Mesodermal cell (in vitro differentiated cells): Measurements from ENCODE around the gene CHMP4A.
"Not testable (repeated sequence)": the region's sequence is repeated elsewhere in the genome, so short reads cannot be mapped to it uniquely, and the experiment has no call there.

ENCODE experiments used
- H3K27ac ChIP-seq: 2 replicates; pipeline ENCODE4 v1.7.0; 2013; ENCODE audit warnings: mild to moderate bottlenecking, low read depth, low read length, moderate library complexity; ENCODE audit not compliant: severe bottlenecking
- H3K36me3 ChIP-seq: 2 replicates; pipeline ENCODE4 v1.7.1; 2013; ENCODE audit warnings: mild to moderate bottlenecking, low read length, moderate library complexity; ENCODE audit not compliant: control insufficient read depth, insufficient read depth
- H3K4me1 ChIP-seq: one replicate; pipeline ENCODE4 v1.7.1; 2013; ENCODE audit warnings: mild to moderate bottlenecking, low read length; ENCODE audit not compliant: insufficient read depth, control insufficient read depth, poor library complexity, severe bottlenecking
- H3K4me3 ChIP-seq: 2 replicates; pipeline ENCODE4 v1.7.0; 2013; ENCODE audit warnings: low read length, control low read depth, mild to moderate bottlenecking; ENCODE audit not compliant: insufficient read depth, poor library complexity, severe bottlenecking; ENCODE audit errors: extremely low read depth
- H3K9me3 ChIP-seq: 2 replicates; pipeline ENCODE4 v1.7.1; 2013; ENCODE audit warnings: mild to moderate bottlenecking, low read length, moderate library complexity; ENCODE audit not compliant: control insufficient read depth
- WGBS, 2 experiments: methylation state at CpG; one replicate each; pipeline ENCODE4 v1.1.5; 2013; ENCODE audit warnings: missing lambda C conversion rate in 2 of 2; ENCODE audit not compliant: insufficient coverage in 2 of 2; 5-methylcytosine and 5-hydroxymethylcytosine counted together

CHMP4A gene

GRCh38 chr14:24219080-24219479, 5.8 kb upstream of the CHMP4A start:
- H3K4me1 ChIP-seq = no peaks in the 10 kb centered on the region
- no peaks in the 10 kb centered on the region for H3K9me3 ChIP-seq
- WGBS, 2 experiments = 100% methylated on average over 1 of the region's 4 CpGs; no CpG with 5 or more reads in 1 of the 2 experiments
- no peak overlapping the region for H3K4me3 ChIP-seq
- peaks cover 19% of the 10 kb centered on the region for H3K36me3 ChIP-seq
- H3K27ac ChIP-seq = no peak overlapping the region

DNA sequence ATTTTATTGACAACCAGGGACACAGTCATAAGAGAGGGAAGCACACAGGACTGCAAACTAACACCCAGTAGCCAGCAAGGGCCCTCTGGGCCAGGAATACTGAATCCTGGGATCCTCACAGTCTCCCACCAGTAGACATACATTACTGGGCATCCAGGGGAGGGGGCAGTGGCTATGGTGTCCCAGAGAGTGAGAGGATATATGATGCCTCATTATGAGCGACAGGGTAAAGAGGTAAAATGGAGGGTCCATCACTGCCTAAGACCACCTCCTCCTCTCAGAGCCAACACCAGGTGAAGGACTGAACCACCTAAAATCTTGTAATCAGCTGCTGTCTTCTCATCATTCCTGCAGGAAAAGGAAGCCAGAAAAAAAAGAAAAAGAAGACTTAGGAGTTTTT, 3.6 kb upstream of the CHMP4A start:
- not testable (repeated sequence) for H3K4me1 ChIP-seq, H3K9me3 ChIP-seq, H3K4me3 ChIP-seq, H3K27ac ChIP-seq
- H3K36me3 ChIP-seq = peaks cover 24% of the 10 kb centered on the region
- WGBS, 2 experiments = no CpG with 5 or more reads among the region's 1 CpG

- H3K4me1 ChIP-seq = peaks cover 3% of the 10 kb centered on the region
- H3K36me3 ChIP-seq = peaks cover 27% of the 10 kb centered on the region
- WGBS, 2 experiments = 90 to 100% methylated on average over 1 of the region's 2 CpGs
- H3K27ac ChIP-seq = no peak overlapping the region
- no peaks in the 10 kb centered on the region for H3K9me3 ChIP-seq
- peak overlapping the region; percentile 69 for H3K4me3 ChIP-seq
Observed at GRCh38 chr14:24216345-24216699, 3.0 kb upstream of the CHMP4A start.

DNA sequence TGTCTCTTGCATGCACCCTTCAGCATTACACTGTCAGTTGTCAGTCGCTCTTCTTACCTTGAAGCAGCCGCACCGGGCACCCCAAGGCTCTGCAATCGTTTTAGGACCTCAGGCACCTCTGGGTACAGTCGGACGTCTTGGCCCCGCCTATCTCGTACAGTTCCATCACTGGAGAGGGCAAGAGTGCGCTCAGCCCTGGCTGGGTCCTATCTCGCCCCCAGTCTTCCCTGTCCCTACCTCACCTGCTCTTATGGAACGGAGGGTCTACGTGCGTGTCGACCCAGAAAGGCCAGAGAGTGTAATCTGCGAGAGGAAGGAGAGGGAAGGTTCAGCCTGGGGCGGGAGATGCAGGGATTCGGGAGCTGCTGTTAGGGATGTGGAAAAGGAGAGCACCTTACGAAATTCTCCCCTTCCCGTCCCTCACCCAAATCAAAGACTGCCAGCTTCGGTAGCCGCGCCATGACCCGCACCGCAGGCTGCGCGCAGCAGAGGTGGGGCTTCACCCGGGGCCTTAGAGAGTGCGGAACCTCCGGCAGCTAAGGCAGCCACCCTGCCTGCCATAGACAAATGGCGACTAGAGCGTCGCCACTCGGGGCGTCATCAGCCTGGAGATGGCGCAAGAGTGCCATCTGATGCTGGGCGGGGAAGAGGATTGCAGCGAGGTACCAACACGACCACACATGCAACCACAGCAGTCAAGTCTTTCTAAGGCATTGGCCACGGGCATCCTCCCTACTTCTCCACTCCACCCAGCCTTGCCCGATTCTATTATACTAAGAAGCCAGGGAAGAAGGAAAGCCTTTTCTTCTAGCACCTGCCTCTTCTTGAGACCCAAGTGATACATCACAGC, 2.4 kb upstream of the CHMP4A start, which contains the start of gene MDP1:
Gene MDP1, minus strand, starts transcription at position 572 of the 850 bp plus-strand sequence. Its CDS starts 111 bp downstream, at position 461.
- Histone ChIP-seq H3K36me3 (peaks cover 33% of the 10 kb centered on the region), H3K27ac (peak within 1 kb of the TSS; percentile 5), H3K4me3 (peak within 1 kb of the TSS; percentile 69), H3K4me1 (peaks cover 3% of the 10 kb centered on the region), H3K9me3 (no peaks in the 10 kb centered on the region)
- WGBS, 2 experiments = 2 to 3% methylated on average over 21 to 22 of the region's 40 CpGs

DNA sequence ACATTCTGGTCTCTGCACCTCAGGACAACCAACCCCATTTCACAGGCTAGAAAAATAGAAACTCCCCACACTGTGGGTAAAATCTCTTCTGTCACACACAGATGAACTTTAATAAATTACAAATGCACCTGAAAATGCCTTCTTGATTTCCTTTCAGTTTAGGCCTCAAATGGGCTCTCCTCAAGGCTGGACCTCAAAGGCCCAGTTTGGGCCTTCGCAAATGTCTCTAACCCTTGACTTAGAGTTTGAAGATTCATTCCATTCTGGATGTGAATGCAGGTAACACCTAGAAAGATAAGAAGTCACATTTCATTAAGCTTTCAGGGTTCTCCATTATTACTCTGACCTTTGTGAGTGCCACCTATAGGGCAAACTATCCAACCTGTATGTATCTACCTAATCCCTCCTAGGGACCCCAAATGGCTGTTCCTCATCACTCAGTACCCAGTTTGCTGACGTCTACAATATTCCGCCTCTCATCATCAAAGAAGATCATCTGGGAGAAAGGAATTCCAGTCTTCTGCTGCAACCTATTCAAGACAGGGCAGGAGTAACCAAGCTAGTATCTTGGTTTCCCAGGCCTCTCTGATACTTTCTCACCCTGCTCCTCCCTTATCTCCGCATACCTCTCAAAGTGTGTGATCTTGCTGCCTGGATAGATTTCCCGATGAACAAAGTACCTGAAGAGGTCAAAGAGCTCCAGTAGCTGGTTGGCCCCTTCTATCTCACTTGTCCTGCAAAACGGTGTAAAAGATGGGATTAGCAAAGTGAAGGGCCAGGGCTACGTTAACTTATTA, 776 bp upstream of the CHMP4A start:
- 91 to 98% methylated on average over 6 to 7 of the region's 7 CpGs for WGBS, 2 experiments
- Histone ChIP-seq H3K27ac (peak overlapping the region; percentile 96), H3K4me1 (peaks cover 3% of the 10 kb centered on the region)

DNA sequence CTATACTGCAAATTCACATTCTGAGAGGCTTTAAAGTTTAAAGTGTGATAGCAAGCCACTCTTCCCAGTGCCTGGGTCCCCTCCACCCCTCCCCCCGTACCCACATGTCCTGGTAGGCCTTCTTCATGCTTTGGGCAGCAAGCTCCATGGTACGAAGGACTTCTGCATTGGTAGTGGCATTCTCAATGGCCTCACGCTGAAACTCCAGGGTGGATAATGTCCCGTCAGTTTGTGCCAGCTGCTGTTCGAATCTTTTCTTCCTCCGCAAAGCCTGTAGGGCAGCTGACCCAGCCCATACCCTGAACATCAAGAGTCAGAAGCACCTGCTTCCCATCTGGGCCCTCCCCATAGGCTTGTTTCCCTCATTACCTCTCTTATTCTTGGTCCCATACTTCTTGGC, 2.0 kb downstream of the CHMP4A start:
- peaks cover 57% of the 10 kb centered on the region for H3K36me3 ChIP-seq
- peaks cover 3% of the 10 kb centered on the region for H3K4me1 ChIP-seq
- no peak overlapping the region for H3K4me3 ChIP-seq
- no peak overlapping the region for H3K27ac ChIP-seq
- WGBS, 2 experiments = 96 to 97% methylated on average over 5 to 6 of the region's 6 CpGs
- no peaks in the 10 kb centered on the region for H3K9me3 ChIP-seq

More for the DNA sequence above, 776 bp upstream of the CHMP4A start:
- Histone ChIP-seq H3K36me3 (peaks cover 40% of the 10 kb centered on the region), H3K4me3 (peak overlapping the region; percentile 66), H3K9me3 (no peaks in the 10 kb centered on the region)

- H3K36me3 ChIP-seq = peaks cover 81% of the 10 kb centered on the region
- no peaks in the 10 kb centered on the region for H3K9me3 ChIP-seq
- 94 to 100% methylated on average over 1 to 2 of the region's 2 CpGs for WGBS, 2 experiments
- no peak overlapping the region for H3K4me3 ChIP-seq
- no peaks in the 10 kb centered on the region for H3K4me1 ChIP-seq
- H3K27ac ChIP-seq = no peak overlapping the region
Observed at GRCh38 chr14:24207625-24208024, 5.7 kb downstream of the CHMP4A start.

- 96 to 100% methylated on average over 5 of the region's 5 CpGs for WGBS, 2 experiments
- no peak overlapping the region for H3K27ac ChIP-seq
- H3K4me1 ChIP-seq = no peaks in the 10 kb centered on the region
- H3K36me3 ChIP-seq = peaks cover 83% of the 10 kb centered on the region
- no peak overlapping the region for H3K4me3 ChIP-seq
- no peaks in the 10 kb centered on the region for H3K9me3 ChIP-seq
Observed at GRCh38 chr14:24207104-24207551, 6.2 kb downstream of the CHMP4A start.

- Histone ChIP-seq H3K27ac (no peak overlapping the region), H3K4me1 (no peaks in the 10 kb centered on the region), H3K4me3 (no peak overlapping the region), H3K36me3 (peaks cover 84% of the 10 kb centered on the region), H3K9me3 (peaks cover 2% of the 10 kb centered on the region)
- 90 to 97% methylated on average over 9 to 10 of the region's 11 CpGs for WGBS, 2 experiments
Observed at GRCh38 chr14:24206260-24207103, 6.8 kb downstream of the CHMP4A start.
